Activated T-helper 1 cell treated with anti-CD3 and anti-CD28 coated beads, Interleukin-2, amount 50 U/mL, for 16 hours (primary cell): ENCODE data around the gene ATP13A5.

Experiments used
- DNase-seq, 2 donors: peaks; one replicate each; pipeline ENCODE4 v3.0.0-alpha.2; 2020; ENCODE audit warnings: low read depth in 1 of 2, low spot score in 1 of 2

Gene ATP13A5

GRCh38 chr3:193270451-193270850 lies 108.1 kb downstream of the ATP13A5 start:
- DNase-seq: no peak

DNA sequence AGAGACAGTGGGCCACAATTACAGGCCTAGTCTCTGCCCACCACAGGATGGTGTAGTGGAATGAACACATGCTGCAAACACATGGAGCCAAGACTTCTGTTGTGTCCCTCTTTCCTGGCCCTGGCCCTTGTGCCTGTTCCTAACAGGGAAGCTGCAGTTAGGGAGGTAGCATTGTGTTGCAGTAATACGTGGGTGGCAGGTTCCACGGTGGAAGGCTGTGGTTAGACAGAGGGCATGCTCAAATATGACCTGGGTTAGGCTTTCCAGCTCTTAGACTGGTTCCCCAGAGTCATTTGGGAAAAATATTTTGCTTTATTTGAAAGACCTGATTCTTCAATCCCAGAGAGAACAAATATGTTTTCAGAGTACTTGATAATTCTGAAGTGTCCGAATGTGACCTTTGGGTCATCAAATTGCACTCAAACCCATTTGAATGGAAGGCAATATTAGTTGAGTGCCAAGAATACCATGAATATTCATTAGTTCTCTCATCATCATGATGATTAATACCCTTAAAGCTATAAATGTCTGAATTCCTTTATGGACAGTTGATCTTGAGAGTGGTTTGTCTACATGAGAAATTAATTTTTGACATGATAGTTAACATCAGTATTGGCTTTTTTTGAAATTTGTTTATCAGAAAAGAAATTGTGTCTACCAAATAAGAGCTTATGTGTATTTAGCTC lies 109.1 kb downstream of the ATP13A5 start:
- DNase-seq: no peak

- DNase-seq: no peak
Measured at GRCh38 chr3:193262707-193263106, 115.8 kb downstream of the ATP13A5 start.

- no peak for DNase-seq
Measured at GRCh38 chr3:193261970-193262369, 116.6 kb downstream of the ATP13A5 start.

DNA sequence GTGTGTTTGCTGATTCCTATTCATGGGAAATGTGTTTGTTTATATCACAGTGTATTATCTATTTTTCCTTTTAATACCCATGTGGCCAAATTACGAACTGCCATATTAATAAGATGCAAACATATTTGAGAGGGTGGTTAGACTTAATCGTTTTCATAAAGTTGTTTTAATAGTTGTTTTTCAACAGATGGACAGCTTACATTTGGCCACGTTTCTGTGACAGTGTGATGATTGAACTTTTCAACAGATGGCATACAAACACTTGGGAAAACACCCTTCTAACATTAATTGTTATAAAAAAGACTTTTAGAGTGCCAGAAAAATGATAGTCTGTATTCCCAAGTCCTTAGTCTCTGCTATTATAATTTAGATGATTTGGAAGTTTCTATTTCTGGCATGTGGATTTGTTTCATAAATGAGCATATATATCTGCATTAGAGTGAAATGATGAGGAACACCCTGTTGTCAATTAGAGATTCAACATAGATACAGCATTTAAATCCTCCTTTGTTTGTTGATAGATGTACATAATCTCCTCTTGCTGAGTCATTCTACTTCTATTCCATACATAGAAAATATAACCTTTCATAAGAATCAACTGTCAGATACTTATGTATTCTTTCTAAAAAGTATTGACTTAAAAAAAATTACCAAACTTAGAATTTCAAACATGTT lies 124.4 kb downstream of the ATP13A5 start:
- DNase-seq: no peak

DNA sequence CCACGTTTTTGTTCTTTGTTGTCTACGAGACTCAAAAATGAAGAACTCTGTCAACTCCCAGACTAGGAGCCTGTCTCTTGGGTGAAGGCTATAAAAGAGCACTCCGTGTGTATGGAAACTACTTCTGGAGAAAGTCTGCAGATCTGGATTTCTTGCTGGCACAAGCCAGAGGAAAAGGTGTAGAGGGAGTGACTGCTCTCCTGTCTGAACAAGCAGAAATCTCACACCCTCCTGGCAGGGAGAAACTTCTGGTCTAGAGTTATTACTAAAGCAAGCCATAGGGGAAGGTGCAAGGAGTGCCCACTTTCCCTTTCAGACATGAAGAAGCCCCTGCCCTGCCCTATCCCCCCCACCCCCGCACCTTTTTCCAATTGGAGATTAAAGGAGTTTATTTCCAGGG lies 128.1 kb downstream of the ATP13A5 start:
- DNase-seq: no peak

- no peak for DNase-seq
Measured at GRCh38 chr3:193248848-193249468, 129.6 kb downstream of the ATP13A5 start.

DNA sequence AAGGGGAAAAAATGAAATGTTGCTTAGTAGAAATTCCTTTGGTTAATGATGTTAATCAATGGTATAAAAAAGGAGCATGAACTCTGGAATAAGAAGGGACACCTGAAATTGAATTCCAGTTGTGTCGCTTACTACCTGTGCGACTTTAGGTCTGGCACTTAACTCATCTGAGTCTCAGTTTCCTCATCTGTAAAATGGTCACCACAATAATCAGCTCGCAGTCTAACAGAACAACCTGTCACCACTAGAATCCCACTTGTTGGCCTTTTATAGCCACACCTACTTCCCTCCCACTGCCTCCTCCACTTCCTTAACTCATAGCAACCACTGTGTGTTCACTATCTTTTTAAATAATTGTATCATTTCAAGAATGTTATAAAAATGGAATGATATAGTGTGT lies 135.0 kb downstream of the ATP13A5 start:
- no peak for DNase-seq

GRCh38 chr3:193241716-193242115 lies 136.8 kb downstream of the ATP13A5 start:
- DNase-seq: no peak

DNA sequence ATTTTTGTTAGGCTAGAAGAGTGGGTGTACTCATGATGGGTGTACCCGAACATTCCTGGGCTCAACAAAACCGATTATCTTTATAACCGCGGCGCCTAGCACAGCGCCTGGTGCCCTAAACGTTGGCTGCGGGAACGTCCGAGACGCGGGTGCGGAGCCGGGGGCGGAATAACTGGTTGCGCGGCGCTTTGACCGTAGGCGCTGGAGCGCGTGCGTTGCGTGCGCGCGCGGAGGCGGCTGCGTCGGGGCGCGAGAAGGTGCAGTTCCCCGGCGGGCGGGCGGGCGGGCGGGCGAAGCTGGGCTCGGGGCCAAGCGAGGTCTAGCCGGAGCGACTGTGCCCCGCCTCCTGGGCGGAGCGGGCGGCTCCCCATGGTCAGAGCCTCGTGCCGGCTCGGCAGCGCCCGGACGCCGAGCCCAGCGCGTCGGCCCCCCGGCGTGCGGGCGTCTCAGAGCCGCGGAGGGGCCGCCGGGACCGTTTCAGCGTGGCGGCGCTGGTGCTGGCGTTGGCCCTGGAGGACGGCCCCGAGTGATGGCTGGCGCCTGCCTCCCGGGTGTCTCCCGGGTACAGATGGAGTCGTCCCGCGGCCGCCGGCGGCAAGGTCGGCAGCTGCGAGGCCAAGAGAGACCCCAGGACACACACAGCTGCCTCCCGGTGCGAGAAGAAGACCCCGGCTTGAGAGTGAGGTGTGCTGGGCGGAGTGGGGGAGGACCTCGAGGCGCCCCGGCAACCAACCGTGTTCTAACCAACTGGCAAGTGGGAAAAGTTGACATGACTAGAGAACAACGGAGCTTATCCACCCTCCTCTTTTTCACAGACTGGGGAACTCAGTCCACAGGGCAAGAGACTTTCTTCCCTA lies 137.5 kb downstream of the ATP13A5 start, which contains the start of gene PLAAT1:
TSS of gene PLAAT1 (plus strand) at position 373 of the 857 bp plus-strand sequence. CDS start 14,429 bp downstream, outside the sequence.
- DNase-seq: no peak

- DNase-seq: no peak
Measured at GRCh38 chr3:193240436-193240849, 138.1 kb downstream of the ATP13A5 start.

DNA sequence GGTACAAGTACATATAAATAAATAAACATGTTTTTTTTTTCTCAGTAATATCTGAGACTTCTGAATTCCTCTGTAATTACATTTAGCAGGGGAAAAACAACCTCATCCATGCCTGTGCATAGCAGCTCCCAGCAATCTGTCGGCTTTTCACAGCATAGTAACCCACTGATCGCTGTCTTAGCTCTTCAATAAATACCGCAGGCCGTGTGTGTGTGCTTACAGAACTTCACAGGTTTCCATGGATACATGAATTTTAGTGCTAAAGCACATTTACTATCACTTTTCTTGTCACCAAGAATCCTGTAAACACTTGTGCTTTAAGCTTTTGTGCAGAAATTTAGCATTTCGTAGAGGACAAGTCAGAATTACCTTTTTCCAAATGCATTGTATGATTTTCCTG lies 141.5 kb downstream of the ATP13A5 start:
- DNase-seq: no peak

DNA sequence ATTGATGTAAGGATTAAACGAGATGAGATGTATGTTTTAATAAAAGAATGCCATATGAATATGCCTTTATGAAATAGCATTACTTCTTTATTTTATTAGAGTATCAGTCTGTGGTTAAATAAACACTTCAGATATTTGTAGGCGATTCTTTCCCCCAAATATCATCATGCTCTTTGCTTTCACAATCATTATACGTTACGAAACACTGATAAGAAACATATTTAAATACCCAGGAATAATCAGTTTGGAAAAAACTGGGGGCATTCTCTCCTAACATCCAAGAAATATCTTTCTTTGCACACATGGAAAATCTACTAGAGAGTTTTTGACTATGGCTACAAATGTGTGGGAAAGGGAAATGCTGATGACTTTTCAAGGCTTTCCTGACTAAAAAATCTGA lies 142.0 kb downstream of the ATP13A5 start:
- DNase-seq: no peak

DNA sequence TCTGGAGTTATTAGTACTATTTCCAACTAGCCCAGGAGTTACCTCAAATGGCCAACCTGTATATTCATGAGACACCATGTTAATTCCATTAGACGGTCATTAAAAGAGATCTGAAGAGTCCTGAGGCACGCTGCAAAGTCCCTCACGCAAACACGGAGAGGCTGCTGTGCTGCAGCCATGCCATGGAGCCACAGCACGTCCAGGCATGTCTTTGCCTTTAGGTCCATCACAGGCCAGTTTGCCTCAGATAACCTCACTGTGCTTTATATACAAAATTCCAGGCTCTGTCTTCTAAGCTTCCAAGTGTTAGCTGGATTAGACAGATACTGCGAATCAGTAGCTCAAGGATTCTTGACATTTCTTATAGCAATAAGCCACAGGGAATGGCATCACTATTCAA lies 147.4 kb downstream of the ATP13A5 start:
- DNase-seq: no peak

GRCh38 chr3:193230610-193231009 lies 147.9 kb downstream of the ATP13A5 start:
- DNase-seq: no peak

DNA sequence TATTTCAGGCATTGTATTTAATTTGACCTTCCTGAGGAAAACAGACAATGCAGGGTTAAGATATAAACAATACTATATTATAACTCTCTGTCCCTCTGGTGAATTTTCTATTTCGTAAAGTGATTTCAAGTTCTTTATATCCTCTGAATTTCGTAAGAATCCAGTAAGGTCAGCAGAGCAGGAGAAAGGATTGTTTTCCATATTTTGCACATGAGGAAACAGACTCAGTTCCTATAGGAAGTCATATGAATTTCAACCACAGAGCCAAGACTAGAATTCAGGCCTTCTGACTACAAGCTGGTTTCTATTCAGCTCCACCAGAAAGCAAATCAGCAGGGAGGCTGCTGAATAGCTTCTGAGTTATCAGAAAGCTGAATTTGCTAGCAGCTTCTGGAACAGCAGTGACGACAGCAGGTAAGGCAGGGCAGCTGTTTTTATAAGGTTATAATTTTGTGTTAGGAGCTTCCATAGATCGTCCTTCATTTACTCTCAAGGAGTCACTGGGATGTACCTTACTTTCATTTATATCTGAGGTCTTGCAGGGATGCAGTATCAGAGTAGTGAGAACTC lies 148.6 kb downstream of the ATP13A5 start:
- no peak for DNase-seq

- DNase-seq: no peak
Measured at GRCh38 chr3:193228206-193228605, 150.3 kb downstream of the ATP13A5 start.

- no peak for DNase-seq
Measured at GRCh38 chr3:193225302-193226125, 153.0 kb downstream of the ATP13A5 start.
